Adipose tissue (tissue), 3 donors: ENCODE measurements around the gene GET4. TPM values are rescaled to one million over a fixed set of nuclear protein-coding genes. Genes with fewer than 3 reads are reported as not detected.

Experiments
- H3K27ac ChIP-seq: one replicate; pipeline ENCODE4 v1.5.1; 2013; ENCODE audit warnings: low read depth, low read length
- WGBS, 3 donors: extraction: QIAGEN DNeasy Blood & Tissue Kit; methylation state at CpG; one replicate each; pipeline ENCODE4 v1.1.7; 2013; 5-methylcytosine and 5-hydroxymethylcytosine counted together
- polyA plus RNA-seq, 3 donors: library from polyadenylated mRNA; stranded (reverse); fragments of 200-250 nt; gene quantifications; one replicate each; pipeline ENCODE4 v1.2.3, GENCODE V29; 2013
- donor health status: healthy with polysubstance abuse.
- donor health status: Bipolar disorder and iron deficiency.
- donor health status: healthy.

The GET4 gene
- polyA plus RNA-seq, 3 donors: 27.7 to 35.9 (median 35.4) TPM

DNA sequence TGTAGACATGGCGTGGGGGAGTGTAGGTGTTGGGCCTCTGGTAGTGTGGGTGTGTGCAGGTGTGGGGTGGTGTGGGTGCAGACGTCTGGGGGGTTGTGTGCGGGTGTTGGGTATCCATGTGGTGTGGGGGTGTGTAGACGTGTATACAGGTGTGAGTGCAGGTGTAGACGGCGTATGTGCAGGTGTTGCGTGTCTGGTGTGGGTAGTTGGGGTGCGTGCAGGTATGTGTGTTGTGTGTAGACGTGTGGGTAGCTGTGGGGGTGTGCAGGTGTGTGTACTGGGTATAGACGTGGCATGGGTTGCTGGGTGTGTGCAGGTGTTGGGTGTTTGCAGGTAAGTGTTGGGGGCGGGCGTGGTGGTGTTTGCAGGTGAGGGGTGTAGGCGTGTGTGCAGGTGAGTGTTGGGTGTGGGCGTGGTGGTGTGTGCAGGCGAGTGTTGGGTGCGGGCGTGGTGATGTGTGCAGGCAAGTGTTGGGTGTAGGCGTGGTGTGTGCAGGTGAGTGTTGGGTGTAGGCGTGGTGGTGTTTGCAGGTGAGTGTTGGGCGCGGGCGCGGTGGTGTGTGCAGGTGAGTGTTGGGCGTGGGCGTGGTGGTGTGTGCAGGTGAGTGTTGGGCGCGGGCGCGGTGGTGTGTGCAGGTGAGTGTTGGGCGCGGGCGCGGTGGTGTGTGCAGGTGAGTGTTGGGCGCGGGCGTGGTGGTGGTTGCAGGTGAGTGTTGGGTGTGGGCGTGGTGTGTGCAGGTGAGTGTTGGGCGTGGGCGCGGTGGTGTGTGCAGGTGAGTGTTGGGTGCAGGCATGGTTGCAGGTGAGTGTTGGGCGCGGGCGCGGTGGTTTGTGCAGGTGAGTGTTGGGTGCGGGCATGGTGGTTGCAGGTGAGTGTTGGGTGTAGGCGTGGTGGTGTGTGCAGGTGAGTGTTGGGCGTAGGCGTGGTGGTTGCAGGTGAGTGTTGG is 16.6 kb downstream of the GET4 start:
- 95 to 98% (median 96%) methylated on average over 39 to 48 of the region's 48 CpGs for WGBS, 3 donors
- no peak overlapping the region for H3K27ac ChIP-seq

DNA sequence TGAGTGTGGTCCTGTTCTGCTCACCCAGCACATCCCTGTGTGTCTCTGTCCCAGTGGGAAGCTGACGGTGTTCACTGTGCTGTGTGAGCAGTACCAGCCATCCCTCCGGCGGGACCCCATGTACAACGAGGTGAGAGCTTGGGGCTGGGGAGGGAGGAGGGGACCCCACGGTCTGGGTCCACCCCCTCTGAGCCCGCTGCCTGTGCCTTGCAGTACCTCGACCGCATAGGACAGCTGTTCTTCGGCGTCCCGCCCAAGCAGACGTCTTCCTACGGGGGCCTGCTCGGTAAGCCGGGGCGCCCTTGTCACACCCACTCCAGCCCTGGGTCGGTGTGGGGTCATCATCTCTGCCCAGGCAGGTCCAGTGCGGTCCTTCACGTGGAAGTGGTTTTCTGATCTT is 17.3 kb downstream of the GET4 start:
- no peak overlapping the region for H3K27ac ChIP-seq
- WGBS, 3 donors: 91 to 92% (median 92%) methylated on average over 19 of the region's 19 CpGs

DNA sequence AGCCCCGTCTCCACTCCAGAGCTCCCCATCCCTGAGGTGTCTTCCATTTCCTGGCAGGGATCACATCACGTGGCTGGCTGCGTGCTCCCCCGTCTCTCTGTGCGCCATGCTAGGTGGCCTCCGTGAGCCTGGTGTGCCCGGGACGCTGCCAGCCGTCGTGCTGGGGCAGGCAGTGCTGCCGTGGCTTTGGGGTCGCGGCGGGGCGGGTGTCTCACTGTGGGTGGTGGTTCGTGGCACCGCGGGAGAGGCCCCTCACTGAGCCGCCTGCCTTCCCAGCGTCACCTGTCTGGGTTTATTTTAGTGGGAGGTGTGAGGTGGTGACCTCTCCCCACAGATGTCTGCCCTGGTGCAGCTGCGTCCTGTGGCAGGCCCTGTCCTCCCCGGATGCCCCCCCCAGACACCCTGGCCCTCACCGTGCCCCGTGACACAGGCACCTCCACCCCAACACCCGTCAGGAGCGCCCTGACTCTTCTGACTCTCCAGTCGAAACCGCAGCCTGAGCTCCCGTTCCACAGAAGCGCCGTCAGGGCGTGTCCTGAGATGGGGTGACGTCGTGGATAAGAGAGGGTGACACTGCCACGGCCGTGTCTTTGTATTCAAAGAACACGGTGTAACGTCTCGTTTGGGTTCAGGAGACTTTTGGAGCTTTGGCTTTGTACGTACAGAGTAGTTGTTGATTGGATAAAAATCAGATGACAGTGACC is 18.0 kb downstream of the GET4 start:
- no peak overlapping the region for H3K27ac ChIP-seq
- WGBS, 3 donors: 92 to 94% (median 94%) methylated on average over 37 to 40 of the region's 40 CpGs

DNA sequence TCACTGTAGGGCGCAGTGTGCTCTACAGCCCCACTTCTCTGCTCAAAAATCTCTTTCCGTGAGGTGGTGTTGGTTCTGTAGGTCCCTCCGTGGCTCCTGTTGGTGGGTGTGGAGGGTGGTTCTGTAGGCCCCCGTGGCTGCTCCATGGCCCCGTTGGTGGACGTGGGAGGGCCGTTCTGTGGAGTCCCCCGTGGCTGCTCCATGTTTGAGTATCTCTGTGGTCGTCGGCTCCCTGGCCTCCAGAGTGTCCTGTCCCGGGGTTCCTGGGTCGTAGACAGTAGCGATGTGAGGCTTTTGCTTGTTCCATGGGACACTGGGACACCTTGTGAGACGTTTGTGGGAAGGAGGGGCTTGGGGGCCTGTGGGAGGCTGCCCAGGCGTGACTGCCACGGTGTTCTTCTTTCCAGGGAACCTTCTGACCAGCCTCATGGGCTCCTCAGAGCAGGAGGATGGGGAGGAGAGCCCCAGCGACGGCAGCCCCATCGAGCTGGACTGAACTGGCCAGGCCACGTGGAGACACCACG is 18.6 kb downstream of the GET4 start:
- 89 to 93% (median 93%) methylated on average over 21 of the region's 21 CpGs for WGBS, 3 donors
- no peak overlapping the region for H3K27ac ChIP-seq

DNA sequence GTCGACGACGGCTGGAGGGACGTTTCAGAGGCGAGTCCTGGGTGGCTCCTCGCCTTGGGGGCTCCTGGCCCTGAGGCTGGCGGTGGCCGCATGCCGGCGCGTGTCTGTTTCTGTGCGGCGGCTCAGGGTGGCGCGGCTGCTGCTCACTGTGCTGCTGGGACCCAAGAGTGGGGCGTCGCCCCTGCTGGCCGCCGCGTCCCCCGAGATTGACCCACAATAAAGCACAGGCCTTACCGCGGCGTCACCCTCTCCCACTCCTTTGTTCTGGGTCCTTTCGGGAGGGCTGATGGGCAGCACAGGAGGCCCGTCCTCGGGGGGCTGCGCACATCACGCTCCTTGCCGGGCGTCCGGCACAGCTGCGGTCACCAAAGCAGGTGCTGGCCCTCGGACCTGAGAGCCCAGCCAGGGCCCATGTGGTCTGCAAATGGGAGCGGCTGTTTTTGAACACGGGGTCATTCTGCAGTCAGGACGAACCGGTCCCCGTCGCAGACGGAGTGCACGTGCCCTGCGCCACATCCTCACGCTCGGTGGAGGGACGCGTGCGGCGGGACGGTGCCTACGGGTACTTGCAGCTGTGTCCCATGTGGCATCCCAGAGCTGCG is 19.2 kb downstream of the GET4 start:
- 95 to 97% (median 95%) methylated on average over 52 of the region's 52 CpGs for WGBS, 3 donors
- H3K27ac ChIP-seq: no peak overlapping the region

DNA sequence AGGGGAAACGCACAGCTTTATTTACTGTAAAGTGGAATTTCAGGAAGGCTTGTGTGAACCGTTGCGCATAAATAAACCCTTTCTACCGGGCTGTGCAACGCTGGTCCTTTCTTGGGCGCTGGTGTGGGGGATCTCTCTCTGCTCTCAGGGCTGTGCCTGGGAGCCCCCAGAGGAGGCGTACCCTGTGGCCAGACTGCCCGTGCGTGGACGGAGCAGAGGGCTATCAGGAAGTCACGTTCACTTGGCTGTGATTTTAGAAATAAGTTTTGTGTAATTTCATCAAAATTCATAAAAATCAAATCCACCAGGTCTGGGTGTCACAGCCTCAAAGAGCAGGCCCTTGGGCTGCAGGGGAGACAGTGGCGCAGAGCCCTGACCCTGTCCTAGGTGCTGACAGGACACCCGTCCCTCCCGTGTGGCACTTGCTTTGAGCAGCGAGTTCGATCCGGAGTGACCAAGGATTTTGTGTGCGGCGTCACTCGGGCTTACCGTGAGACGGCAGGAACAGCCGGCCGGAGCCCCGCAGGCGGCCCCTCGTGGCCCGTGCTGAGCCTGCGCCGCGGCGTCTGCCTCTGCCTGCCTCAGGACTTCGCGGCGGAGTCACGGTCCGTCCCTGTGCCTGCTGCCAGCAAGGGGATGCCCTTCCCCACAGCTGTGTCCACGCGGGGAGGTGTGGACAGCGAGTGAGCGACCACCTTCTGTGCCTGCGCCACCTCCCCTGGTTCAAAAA is 20.2 kb downstream of the GET4 start:
- H3K27ac ChIP-seq: no peak overlapping the region
- 92 to 94% (median 93%) methylated on average over 42 of the region's 42 CpGs for WGBS, 3 donors

DNA sequence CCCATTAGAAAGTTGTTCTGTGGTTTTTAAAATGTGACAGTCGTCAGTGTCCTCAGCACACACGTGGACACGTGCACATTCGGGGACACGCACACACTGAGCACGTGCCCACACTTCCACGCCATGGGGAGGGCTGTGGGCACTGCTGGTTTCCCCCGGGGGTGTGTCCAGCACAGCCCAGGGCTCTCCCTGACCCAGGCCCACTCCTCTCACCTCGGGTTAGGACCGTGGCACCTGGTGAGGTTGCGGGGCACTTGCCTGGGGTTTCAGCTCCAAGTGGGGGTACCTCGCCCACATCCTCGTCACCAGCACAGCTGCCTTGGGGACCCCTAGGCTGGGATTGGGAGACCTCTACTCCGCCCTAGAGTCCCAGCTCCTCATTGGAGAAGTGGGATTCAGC is 20.7 kb downstream of the GET4 start:
- 85 to 91% (median 90%) methylated on average over 14 of the region's 14 CpGs for WGBS, 3 donors

DNA sequence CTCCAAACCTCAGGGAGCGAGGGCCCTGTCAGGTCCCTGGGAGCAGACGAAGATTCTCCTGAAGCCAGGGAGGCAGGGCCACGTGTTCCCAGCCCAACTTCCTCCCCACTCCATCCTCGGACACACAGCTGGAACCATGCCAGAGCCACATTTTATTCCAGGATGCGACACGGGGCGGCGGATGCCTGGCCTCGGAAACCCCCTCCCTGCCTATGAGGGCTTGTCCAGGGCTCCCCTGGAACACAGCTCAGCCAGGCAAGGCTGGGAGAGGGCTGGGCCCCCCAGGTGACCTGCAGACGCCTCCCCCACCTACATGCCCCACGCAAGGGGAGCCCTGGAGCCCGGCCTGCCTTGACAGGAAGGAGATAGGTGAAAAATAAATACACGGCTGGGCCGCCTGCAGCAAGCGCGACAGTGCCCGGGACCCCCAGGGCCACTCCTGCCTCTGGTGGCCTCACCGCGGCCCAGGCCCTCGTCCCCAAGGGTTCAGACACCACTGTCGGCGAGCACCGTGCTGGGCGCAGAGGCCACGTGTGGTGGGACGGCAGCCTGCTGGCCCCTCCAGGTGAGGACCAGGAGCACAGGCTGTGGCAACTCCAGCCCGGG is 21.5 kb downstream of the GET4 start:
- H3K27ac ChIP-seq: no peak overlapping the region
- WGBS, 3 donors: 57 to 67% (median 62%) methylated on average over 20 to 27 of the region's 27 CpGs

More for the DNA sequence above, 20.7 kb downstream of the GET4 start:
- no peak overlapping the region for H3K27ac ChIP-seq

DNA sequence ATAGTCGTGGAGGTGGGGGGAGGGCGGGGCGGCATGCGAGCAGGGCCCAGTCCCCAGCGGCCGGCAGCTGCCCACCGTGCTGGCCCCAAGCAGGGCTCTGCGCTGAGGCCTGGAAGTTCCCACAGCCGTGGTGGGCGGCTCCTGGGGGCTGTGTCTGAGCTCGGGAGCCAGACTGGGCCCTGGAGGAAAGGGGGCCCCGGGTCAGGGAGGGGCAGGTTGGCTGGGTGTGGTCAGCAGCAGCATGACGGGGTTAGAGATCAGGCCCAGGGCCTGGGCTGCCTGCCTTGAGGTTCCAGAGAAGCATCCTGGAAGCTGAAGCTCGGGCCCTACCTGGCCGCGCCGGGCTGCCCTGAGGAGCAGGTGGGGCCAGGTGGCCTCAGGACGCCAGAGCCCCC is 22.1 kb downstream of the GET4 start:
- 80 to 89% (median 81%) methylated on average over 17 to 18 of the region's 18 CpGs for WGBS, 3 donors

DNA sequence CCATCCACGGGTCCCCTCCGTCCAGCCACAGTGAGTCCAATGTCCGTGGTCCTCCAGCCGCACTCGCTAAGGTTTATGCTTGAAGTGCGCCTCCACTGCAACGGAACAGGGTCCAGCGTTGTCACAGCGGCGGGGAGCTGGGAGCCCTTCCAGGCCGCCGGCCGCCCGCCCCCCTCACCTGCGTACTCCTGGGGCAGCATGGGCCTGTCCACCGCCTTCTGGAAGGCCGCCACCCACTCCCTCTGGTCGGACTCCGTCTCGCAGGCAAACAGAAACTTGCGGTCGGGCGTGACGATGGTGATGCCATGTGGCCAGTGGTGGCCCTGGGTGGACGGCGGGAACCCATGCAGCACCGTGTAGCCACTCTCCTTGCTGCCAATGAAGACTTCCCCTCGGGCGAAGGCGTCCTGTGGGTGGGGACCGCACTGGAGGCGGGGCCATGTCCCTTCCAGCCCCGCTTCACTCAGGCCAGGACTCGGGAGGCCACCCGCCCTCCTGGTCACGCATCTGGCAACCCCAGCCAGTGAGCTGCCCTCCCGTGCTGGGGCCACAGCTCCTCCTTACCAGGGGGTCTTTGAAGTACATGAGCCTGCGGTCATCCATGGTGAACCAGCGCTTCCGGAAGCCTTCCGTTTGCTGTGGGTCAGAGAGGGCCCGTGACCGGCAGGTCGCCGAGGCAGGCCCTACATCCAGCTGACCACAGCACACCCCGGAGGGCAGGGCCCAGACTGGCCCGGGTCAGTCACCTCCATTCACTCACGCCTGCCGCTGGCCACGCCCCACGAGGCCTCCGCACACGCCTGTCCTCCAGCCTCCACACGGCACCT is 22.7 kb downstream of the GET4 start:
- no peak overlapping the region for H3K27ac ChIP-seq
- WGBS, 3 donors: 88 to 91% (median 91%) methylated on average over 48 to 54 of the region's 54 CpGs

More for the DNA sequence above, 22.1 kb downstream of the GET4 start:
- H3K27ac ChIP-seq: no peak overlapping the region

DNA sequence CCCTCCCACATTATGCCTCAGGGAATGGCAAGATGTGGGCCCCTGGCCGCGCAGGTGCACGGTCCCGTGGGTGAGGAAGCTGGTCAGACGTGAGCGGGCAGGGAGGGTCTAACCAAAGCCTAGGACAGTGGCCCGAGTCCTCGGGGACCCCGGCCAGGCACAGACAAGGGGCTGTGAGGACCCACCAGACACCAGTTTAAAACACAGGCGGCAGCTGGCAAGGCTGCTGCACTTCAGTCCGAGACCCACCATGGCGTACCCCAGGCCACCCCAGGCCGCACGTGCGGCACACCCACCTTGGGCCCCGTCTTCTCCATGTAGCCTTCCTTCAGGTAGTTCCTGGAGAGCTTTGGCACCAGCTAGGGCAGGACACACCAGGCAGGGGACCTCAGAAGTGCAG is 23.5 kb downstream of the GET4 start:
- H3K27ac ChIP-seq: no peak overlapping the region
- WGBS, 3 donors: 95 to 98% (median 95%) methylated on average over 16 of the region's 16 CpGs

DNA sequence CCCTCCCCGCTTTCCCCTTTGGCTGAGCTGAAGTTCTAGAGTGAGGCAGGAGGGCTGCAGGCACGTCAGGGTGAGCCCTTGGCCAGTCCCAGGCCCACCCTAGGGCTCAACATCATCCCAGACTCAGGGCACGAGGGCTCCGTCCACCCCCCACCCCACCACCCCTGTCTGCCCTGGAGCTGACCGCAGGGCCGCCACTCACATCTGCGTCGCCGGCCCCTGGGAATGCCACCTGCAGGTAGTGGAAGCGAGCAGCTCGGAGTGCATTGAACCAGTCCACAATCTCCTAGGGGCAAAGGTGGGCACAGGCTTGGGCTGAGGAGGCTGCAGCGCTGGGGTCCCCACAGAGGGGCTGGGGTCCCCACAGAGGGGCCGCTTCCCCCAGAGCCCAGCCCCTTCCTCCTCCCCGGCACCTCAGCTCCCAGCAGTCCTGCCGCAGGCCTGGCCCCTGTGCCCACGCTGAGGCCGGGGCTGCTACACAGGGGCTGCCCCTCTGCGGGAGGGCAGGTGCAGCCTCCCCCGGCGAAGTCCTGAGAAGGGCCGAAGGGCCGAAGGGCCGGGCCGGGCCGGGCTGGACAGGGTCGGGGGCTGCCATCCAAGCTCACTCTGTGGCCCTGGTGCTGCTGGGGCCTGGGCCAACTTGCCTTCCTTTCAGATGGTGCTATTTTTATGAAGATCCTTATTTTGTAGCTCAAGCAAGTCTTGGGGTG is 24.1 kb downstream of the GET4 start:
- H3K27ac ChIP-seq: no peak overlapping the region
- WGBS, 3 donors: 73 to 86% (median 80%) methylated on average over 23 to 26 of the region's 26 CpGs

DNA sequence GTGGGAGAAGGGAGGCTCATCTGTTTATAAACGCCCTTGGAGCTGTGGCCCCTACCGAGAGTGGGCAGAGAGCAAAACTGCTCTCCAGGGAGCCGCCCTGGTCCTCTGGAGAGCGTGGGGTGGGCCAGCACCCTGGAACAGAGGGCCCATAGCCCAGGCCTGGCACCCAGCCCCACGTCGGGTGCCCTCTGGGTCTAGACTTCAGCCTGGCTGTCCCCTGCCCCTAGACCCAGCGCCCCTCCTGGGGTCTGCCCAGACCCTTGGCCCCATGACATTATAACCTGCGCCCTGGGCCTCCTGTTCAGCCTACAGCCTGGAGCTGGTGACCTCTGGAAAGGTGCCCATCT is 24.7 kb downstream of the GET4 start:
- 54 to 77% (median 74%) methylated on average over 8 of the region's 8 CpGs for WGBS, 3 donors
- no peak overlapping the region for H3K27ac ChIP-seq

DNA sequence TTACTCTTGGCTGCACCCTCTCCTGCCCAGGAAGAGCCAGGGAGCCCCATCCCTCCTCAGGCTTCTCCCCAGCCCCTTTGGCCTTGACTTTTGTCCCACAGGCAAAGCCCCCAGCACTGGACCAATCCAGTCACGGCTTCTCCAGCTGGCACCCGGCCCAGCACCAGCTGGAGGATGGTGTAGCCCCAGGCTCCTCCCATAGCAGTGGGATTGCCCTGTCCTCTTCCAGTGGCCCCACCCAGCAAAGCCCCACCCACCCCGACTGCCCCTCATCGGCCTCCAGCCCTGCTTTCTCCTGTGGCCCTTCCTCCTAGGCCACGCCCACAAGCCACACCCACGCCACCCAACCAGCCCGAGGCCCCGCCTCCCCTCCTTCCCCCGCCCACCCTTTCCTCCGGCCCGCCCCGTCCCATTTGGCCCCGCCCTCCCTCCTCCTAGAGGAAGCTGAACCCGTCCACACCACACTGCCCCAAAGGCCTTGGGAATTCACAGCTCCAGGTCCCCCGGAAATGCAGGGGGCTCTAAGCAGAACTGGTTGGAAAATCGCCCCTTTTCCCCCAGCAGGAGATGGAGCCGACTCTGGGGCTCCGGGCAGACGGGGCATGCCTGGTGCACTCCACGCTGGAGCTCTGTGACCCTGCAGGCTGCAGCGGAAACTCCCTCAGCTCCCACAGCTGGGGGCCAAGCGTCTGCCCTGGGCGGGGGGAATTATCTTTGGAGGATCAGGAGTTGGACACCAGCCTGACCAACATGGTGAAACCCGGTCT is 25.2 kb downstream of the GET4 start:
- 23 to 43% (median 27%) methylated on average over 13 to 24 of the region's 24 CpGs for WGBS, 3 donors
- H3K27ac ChIP-seq: no peak overlapping the region

DNA sequence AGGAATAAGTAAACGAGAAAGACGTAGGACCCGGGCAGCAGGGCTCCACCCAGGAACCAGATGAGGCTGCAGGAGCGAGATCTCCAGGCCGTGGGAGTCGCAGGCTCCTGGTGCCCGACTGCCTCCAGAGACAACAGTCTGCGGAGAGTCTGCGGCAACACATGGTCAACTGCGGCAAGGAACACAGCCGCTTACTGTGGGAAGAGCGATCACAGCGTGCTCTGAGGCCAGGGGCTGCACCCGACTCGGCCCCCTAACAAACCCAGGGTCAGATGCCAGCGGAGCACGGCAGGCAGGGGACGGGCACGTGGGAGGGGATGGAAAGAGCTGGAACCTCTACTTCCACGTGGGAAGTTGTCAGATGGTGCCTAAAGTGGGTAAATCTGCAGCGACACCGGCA is 26.6 kb downstream of the GET4 start:
- 81 to 92% (median 85%) methylated on average over 22 of the region's 22 CpGs for WGBS, 3 donors
- no peak overlapping the region for H3K27ac ChIP-seq
